Keratinocyte (primary cell): ENCODE data around the gene PDE10A. TPM values are rescaled to one million over a fixed set of nuclear protein-coding genes. Genes with fewer than 3 reads are reported as not detected.

ENCODE experiments used
- DNase-seq: peaks from one replicate; pipeline ENCODE4 v3.0.0-alpha.2; 2011; ENCODE audit warnings: low read depth, missing footprints, low spot score
- FAIRE-seq: peaks from 2 replicates; lab custom pipeline; 2011; peaks lifted over from hg19 to GRCh38; lab: Jason Lieb, UNC
- H2AFZ ChIP-seq: 2 replicates; pipeline ENCODE4 v1.6.0; 2012; ENCODE audit warnings: low read length, control low read depth, inconsistent platforms; ENCODE audit not compliant: control insufficient read depth
- H3K27ac ChIP-seq: 2 replicates; pipeline ENCODE4 v1.5.1; 2011; ENCODE audit warnings: low read length; ENCODE audit not compliant: control insufficient read depth, insufficient read depth
- H3K27me3 ChIP-seq: 3 replicates; pipeline ENCODE4 v1.6.0; 2011; ENCODE audit warnings: low read length; ENCODE audit not compliant: control insufficient read depth, insufficient read depth; ENCODE audit errors: extremely low read depth
- H3K36me3 ChIP-seq, 2 experiments: 2 replicates in 1 of 2; 3 replicates in 1 of 2; pipeline ENCODE4 v1.5.1; 2011; ENCODE audit warnings: low read length in 2 of 2, mild to moderate bottlenecking in 1 of 2; ENCODE audit not compliant: control insufficient read depth in 2 of 2, insufficient read depth in 2 of 2; ENCODE audit errors: extremely low read depth in 1 of 2
- H3K4me1 ChIP-seq: 3 replicates; pipeline ENCODE4 v1.5.1; 2011; ENCODE audit warnings: low read length; ENCODE audit not compliant: control insufficient read depth, insufficient read depth; ENCODE audit errors: extremely low read depth
- H3K4me2 ChIP-seq: 3 replicates; pipeline ENCODE4 v1.6.0; 2011; ENCODE audit warnings: low read depth, low read length; ENCODE audit not compliant: control insufficient read depth, insufficient read depth; ENCODE audit errors: extremely low read depth
- H3K4me3 ChIP-seq, 3 experiments: fragments of 200-600 bp in 1 of 3; sonication (generic) in 1 of 3; 2 replicates in 2 of 3; 3 replicates in 1 of 3; pipeline ENCODE4 v1.5.1; 2011 to 2016; ENCODE audit warnings: low read length in 3 of 3, mild to moderate bottlenecking in 3 of 3, control low read depth in 2 of 3, inconsistent platforms in 1 of 3, low read depth in 1 of 3, mixed read lengths in 1 of 3, mixed run types in 1 of 3, moderate library complexity in 1 of 3; ENCODE audit not compliant: control insufficient read depth in 2 of 3, insufficient read depth in 2 of 3; ENCODE audit errors: extremely low read depth in 1 of 3
- H3K79me2 ChIP-seq: 2 replicates; pipeline ENCODE4 v1.6.0; 2012; ENCODE audit warnings: low read length; ENCODE audit not compliant: control insufficient read depth, insufficient read depth
- H3K9ac ChIP-seq: 3 replicates; pipeline ENCODE4 v1.6.0; 2011; ENCODE audit warnings: low read length; ENCODE audit not compliant: control insufficient read depth, insufficient read depth; ENCODE audit errors: extremely low read depth
- H3K9me1 ChIP-seq: 3 replicates; pipeline ENCODE4 v1.6.0; 2011; ENCODE audit warnings: low read length; ENCODE audit not compliant: control insufficient read depth, insufficient read depth; ENCODE audit errors: extremely low read depth
- H3K9me3 ChIP-seq: 2 replicates; pipeline ENCODE4 v1.5.1; 2012; ENCODE audit warnings: low read depth, low read length; ENCODE audit not compliant: control insufficient read depth
- H4K20me1 ChIP-seq: 3 replicates; pipeline ENCODE4 v1.6.0; 2011; ENCODE audit warnings: low read length; ENCODE audit not compliant: control insufficient read depth, insufficient read depth; ENCODE audit errors: extremely low read depth
- EZH2 ChIP-seq: IDR thresholded peaks from one replicate; pipeline ENCODE4 v1.6.1; 2012; ENCODE audit warnings: inconsistent platforms, mild to moderate bottlenecking, low read length, moderate library complexity
- dilution Hi-C: fragments of 300-500 bp; cut with MboI; formaldehyde crosslinking; loops from one replicate; pipeline ENCODE4 v1.7.0; 2020; ENCODE audit warnings: low sequenced_read_pairs; ENCODE audit not compliant: extremely low pct_ligation_motif_present
- polyA plus RNA-seq, 5 experiments: library from polyadenylated mRNA; depleted of rRNA in 3 of 5; stranded (reverse) in 3 of 5; stranded (forward) in 1 of 5; unstranded in 1 of 5; fragments of >200 nt; gene quantifications; 1 replicate in 1 of 5; 2 replicates in 3 of 5; 3 replicates in 1 of 5; pipeline versions ENCODE4 v1.2.1 to v1.2.3, GENCODE V29; 2011 to 2012; ENCODE audit warnings: missing spikeins in 2 of 5, low read depth in 1 of 5, low replicate concordance in 1 of 5
- TF ChIP-seq, protein P1 (sequence below), 3 experiments: IDR thresholded peaks in 1 of 3; conservative IDR thresholded peaks in 1 of 3; optimal IDR thresholded peaks in 1 of 3; 2 replicates in 2 of 3; 3 replicates in 1 of 3; pipeline versions ENCODE3 to v1.5.1; 2011; ENCODE audit warnings: low read length in 3 of 3, mild to moderate bottlenecking in 3 of 3, moderate library complexity in 2 of 3, control low read depth in 1 of 3, inconsistent platforms in 1 of 3; ENCODE audit not compliant: insufficient read depth in 2 of 3; ENCODE audit errors: extremely low read depth in 1 of 3

The PDE10A gene
- polyA plus RNA-seq, 1 donor (not counting 4 experiments of a cell fraction or from before 2014, with no cell fraction given), result not detected

DNA sequence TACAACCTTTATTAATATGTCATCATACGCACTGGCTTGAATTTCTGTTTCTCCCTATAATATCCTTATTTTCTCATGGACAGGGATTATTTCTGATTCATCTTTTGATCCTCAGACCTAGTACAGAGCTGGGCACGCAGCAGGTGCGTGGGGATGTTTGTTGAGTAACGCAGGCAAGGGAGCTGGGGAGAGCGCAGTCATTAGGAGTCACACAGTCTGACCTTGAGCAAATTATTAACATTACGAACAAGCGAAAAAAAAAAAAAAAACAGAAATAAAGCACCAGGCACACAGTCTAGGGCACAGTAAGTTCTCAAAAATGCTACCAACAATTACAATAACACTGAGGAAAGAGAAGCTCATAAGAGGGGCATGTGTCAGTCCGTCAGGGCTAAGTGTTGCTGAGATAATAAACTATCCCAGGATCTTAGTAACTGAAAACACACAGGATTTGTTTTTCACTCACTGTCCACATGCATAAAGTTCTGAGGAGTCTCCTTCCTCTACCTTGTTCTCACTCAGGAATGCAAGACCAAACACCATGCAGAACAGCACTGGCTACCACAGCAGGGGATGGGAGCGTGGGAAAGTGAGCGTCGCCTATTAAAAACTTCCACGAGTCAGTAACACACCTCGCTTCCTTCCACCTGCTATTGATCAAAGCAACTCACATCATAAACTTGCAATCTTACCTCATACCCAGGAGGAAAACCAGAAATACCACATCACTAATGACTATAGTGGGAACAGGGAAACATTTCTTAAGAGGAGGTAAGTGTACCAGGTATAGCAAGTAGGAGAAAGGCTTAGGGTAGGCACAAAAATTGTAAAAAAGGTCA lies 56.9 kb downstream of the PDE10A start:
- no peak overlapping the region for H3K4me2 ChIP-seq
- no peak for DNase-seq
- H3K36me3 ChIP-seq, result no peaks in the 10 kb centered on the region
- H3K9ac ChIP-seq, result no peak overlapping the region
- TF ChIP-seq, protein P1, sequence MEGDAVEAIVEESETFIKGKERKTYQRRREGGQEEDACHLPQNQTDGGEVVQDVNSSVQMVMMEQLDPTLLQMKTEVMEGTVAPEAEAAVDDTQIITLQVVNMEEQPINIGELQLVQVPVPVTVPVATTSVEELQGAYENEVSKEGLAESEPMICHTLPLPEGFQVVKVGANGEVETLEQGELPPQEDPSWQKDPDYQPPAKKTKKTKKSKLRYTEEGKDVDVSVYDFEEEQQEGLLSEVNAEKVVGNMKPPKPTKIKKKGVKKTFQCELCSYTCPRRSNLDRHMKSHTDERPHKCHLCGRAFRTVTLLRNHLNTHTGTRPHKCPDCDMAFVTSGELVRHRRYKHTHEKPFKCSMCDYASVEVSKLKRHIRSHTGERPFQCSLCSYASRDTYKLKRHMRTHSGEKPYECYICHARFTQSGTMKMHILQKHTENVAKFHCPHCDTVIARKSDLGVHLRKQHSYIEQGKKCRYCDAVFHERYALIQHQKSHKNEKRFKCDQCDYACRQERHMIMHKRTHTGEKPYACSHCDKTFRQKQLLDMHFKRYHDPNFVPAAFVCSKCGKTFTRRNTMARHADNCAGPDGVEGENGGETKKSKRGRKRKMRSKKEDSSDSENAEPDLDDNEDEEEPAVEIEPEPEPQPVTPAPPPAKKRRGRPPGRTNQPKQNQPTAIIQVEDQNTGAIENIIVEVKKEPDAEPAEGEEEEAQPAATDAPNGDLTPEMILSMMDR (optimal IDR thresholded peaks at IDR 0.05 in 1 of 3, IDR thresholded peaks at IDR 0.05 in 1 of 3, conservative IDR thresholded peaks at IDR 0.05 in 1 of 3; ENCODE audit: extremely low read depth in 1 of 3, insufficient read depth in 2 of 3, low read length in 3 of 3), result no peak
- no peak for TF ChIP-seq EZH2
- H4K20me1 ChIP-seq, result no peaks in the 10 kb centered on the region
- no peak overlapping the region for H2AFZ ChIP-seq
- H3K79me2 ChIP-seq, result no peaks in the 10 kb centered on the region
- no peaks in the 10 kb centered on the region for H3K9me1 ChIP-seq
- no peaks in the 10 kb centered on the region for H3K27me3 ChIP-seq
- FAIRE-seq, result no peak
- H3K9me3 ChIP-seq, result no peaks in the 10 kb centered on the region
- no peak overlapping the region for H3K27ac ChIP-seq
- H3K4me3 ChIP-seq, result no peak overlapping the region
- H3K4me1 ChIP-seq, result no peaks in the 10 kb centered on the region
- dilution Hi-C loops, result no loop called here

DNA sequence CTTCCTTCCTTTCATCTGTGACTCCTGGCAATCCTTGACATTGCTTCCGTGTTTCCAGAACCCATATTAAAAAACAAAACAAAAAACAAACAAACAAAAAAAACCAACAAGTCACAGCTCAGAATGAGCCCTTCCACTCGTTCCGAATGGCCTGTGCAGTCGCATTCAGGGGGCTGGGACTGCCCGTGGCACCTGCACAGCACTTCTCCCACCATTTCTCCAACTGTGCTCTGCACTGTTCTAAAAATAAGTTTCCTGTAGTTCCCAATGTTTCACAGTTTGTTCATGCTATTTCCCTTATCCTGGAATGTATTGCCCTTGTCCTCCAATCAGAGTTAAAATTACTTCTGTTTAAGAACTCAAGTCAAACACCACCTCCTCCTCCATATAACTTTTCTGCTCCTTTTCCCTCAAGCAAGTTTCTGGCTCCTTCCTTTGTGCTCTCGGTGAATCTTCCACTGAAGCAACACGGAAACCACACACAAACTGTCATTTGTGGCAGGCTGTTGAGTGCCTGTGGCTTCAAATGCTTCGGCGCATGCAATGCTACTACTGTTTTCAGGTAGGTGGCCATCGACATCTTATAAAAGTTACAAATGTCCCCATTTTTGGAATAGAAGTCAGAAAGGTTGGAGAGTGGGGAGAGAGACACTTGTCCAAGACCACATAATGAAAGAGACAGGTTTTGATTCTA lies 57.7 kb downstream of the PDE10A start:
- no peaks in the 10 kb centered on the region for H3K9me1 ChIP-seq
- H3K36me3 ChIP-seq, result no peaks in the 10 kb centered on the region
- FAIRE-seq (no peak), DNase-seq (no peak)
- H3K9me3 ChIP-seq, result no peaks in the 10 kb centered on the region
- H3K4me1 ChIP-seq, result no peaks in the 10 kb centered on the region
- no peak overlapping the region for H3K9ac ChIP-seq
- no peak overlapping the region for H2AFZ ChIP-seq
- dilution Hi-C loops, result no loop called here
- H3K27me3 ChIP-seq, result no peaks in the 10 kb centered on the region
- no peak overlapping the region for H3K27ac ChIP-seq
- no peaks in the 10 kb centered on the region for H3K79me2 ChIP-seq
- no peak for TF ChIP-seq EZH2
- TF ChIP-seq, protein P1 (optimal IDR thresholded peaks at IDR 0.05 in 1 of 3, IDR thresholded peaks at IDR 0.05 in 1 of 3, conservative IDR thresholded peaks at IDR 0.05 in 1 of 3; ENCODE audit: extremely low read depth in 1 of 3, insufficient read depth in 2 of 3, low read length in 3 of 3), result no peak
- no peak overlapping the region for H3K4me3 ChIP-seq
- H4K20me1 ChIP-seq, result no peaks in the 10 kb centered on the region
- H3K4me2 ChIP-seq, result no peak overlapping the region
